Esophagus squamous epithelium (tissue), 5 donors: ENCODE measurements around the gene MAMDC4. TPM values are rescaled to one million over a fixed set of nuclear protein-coding genes. Genes with fewer than 3 reads are reported as not detected.

ENCODE experiments used
- DNase-seq: peaks from one replicate; lab custom pipeline; 2025; lab: John Stamatoyannopoulos, UW
- H3K27ac ChIP-seq, 4 donors: fragments of 200-600 bp; sonication (generic); one replicate each; pipeline ENCODE4 v1.5.1; 2016 to 2019; ENCODE audit warnings: mild to moderate bottlenecking in 1 of 4
- H3K27me3 ChIP-seq, 4 donors: fragments of 200-600 bp; sonication (generic); 1 replicate in 3 of 4; 2 replicates in 1 of 4; pipeline versions ENCODE4 v1.5.1 to v1.6.0; 2017 to 2021; ENCODE audit warnings: antibody characterized with exemption in 1 of 4
- H3K36me3 ChIP-seq, 3 donors: fragments of 200-600 bp; sonication (generic); one replicate each; pipeline ENCODE4 v1.5.1; 2016 to 2019
- H3K4me1 ChIP-seq, 3 donors: fragments of 200-600 bp; sonication (generic); one replicate each; pipeline ENCODE4 v1.5.1; 2017 to 2019
- H3K4me3 ChIP-seq, 4 donors: fragments of 200-600 bp; sonication (generic); 1 replicate in 3 of 4; 2 replicates in 1 of 4; pipeline ENCODE4 v1.5.1; 2016 to 2019; ENCODE audit warnings: mild to moderate bottlenecking in 2 of 4, moderate library complexity in 1 of 4
- H3K9me3 ChIP-seq, 3 donors: fragments of 200-600 bp; sonication (generic); one replicate each; pipeline ENCODE4 v1.5.1; 2016 to 2019
- CTCF ChIP-seq, 6 experiments: fragments of 450-650 bp in 4 of 6; fragments of 200-600 bp in 2 of 6; sonication (generic) in 2 of 6; IDR thresholded peaks; one replicate each; pipeline ENCODE4 v1.5.1; 2016 to 2019; ENCODE audit warnings: antibody characterized with exemption in 6 of 6, mild to moderate bottlenecking in 4 of 6, moderate library complexity in 4 of 6
- POLR2A ChIP-seq, 4 donors: fragments of 450-650 bp; IDR thresholded peaks; one replicate each; pipeline ENCODE4 v1.6.1; 2017; ENCODE audit warnings: antibody characterized with exemption in 4 of 4, mild to moderate bottlenecking in 4 of 4, moderate library complexity in 3 of 4
- WGBS, 2 donors: methylation state at CpG; one replicate each; pipeline ENCODE4 v1.1.5; 2018; 5-methylcytosine and 5-hydroxymethylcytosine counted together
- intact Hi-C: fragments of 100-400 bp; cut with DNase I; formaldehyde crosslinking; loops from one replicate; pipeline ENCODE4 v1.15.0; 2022
- total RNA-seq, 4 donors: library from RNA; depleted of rRNA; stranded (reverse); fragments of >200 nt; gene quantifications; one replicate each; pipeline ENCODE4 v1.1.0, GENCODE V29; 2016
- donor health status: DM: yes; HTN: yes; CAD: no.

MAMDC4 gene
- total RNA-seq, 4 donors from 2014 or later: 1.8 to 2.9 (median 2.7) TPM

- DNase-seq: no peak
These were observed 26.6 kb upstream of the MAMDC4 start for GRCh38 chr9:136825295-136826187.

GRCh38 chr9:136826188-136826541 lies 26.0 kb upstream of the MAMDC4 start:
- intact Hi-C loops: no loop called here
- WGBS, 2 donors: no CpG with 5 or more reads among the region's 17 CpGs
- Histone ChIP-seq H3K27ac (no peak overlapping the region), H3K27me3 (no peaks in the 10 kb centered on the region), H3K36me3 (peaks cover 26 to 81% (median 48%) of the 10 kb centered on the region in 3 donors), H3K4me1 (peaks cover 0 to 11% (median 3%) of the 10 kb centered on the region in 3 donors), H3K4me3 (no peak overlapping the region), H3K9me3 (no peaks in the 10 kb centered on the region)
- TF ChIP-seq CTCF (IDR thresholded peaks at IDR 0.05) (no peak), POLR2A (IDR thresholded peaks at IDR 0.05) (no peak)
- DNase-seq: no peak

More at GRCh38 chr9:136825295-136826187, 26.6 kb upstream of the MAMDC4 start:
- WGBS, 2 donors: 90 to 94% methylated on average over 12 to 15 of the region's 44 CpGs
- Histone ChIP-seq H3K4me3 (no peak overlapping the region), H3K27ac (no peak overlapping the region), H3K27me3 (no peaks in the 10 kb centered on the region), H3K36me3 (peaks cover 24 to 75% (median 42%) of the 10 kb centered on the region in 3 donors), H3K9me3 (no peaks in the 10 kb centered on the region), H3K4me1 (peaks cover 0 to 16% (median 3%) of the 10 kb centered on the region in 3 donors)
- TF ChIP-seq CTCF (IDR thresholded peaks at IDR 0.05) (no peak), POLR2A (IDR thresholded peaks at IDR 0.05) (no peak)
- intact Hi-C loops: no loop called here

GRCh38 chr9:136826703-136827582 lies 25.2 kb upstream of the MAMDC4 start:
- H3K36me3 ChIP-seq: peaks cover 26 to 89% (median 53%) of the 10 kb centered on the region in 3 donors
- 77 to 90% methylated on average over 4 to 5 of the region's 24 CpGs for WGBS, 2 donors
- no peak for DNase-seq
- H3K9me3 ChIP-seq: no peaks in the 10 kb centered on the region
- no peak overlapping the region for H3K27ac ChIP-seq
- no peaks in the 10 kb centered on the region for H3K27me3 ChIP-seq
- peaks cover 0 to 3% (median 0%) of the 10 kb centered on the region in 3 donors for H3K4me1 ChIP-seq
- intact Hi-C loops: no loop called here
- TF ChIP-seq POLR2A (IDR thresholded peaks at IDR 0.05) (no peak), CTCF (IDR thresholded peaks at IDR 0.05) (no peak)
- H3K4me3 ChIP-seq: no peak overlapping the region

GRCh38 chr9:136827794-136828473 lies 24.2 kb upstream of the MAMDC4 start:
- DNase-seq: no peak
- WGBS, 2 donors: 85 to 97% methylated on average over 6 to 7 of the region's 14 CpGs
- no peak for TF ChIP-seq POLR2A (IDR thresholded peaks at IDR 0.05)
- TF ChIP-seq CTCF (IDR thresholded peaks at IDR 0.05): no peak

More at GRCh38 chr9:136827794-136828473, 24.2 kb upstream of the MAMDC4 start:
- Histone ChIP-seq H3K36me3 (peaks cover 26 to 99% (median 62%) of the 10 kb centered on the region in 3 donors), H3K27ac (no peak overlapping the region), H3K27me3 (no peaks in the 10 kb centered on the region), H3K9me3 (no peaks in the 10 kb centered on the region), H3K4me3 (no peak overlapping the region), H3K4me1 (no peaks in the 10 kb centered on the region)
- intact Hi-C loops: no loop called here
